K562 (cell line): ENCODE data around the gene TTBK2. TPM values are rescaled to one million over a fixed set of nuclear protein-coding genes. Genes with fewer than 3 reads are reported as not detected.

Source experiments
- ATAC-seq: fragments of 200-7000 bp; cut with Tn5 transposase; 3 replicates; pipeline ENCODE4 v1.9.1; 2020; ENCODE audit warnings: moderate library complexity
- BruUV-seq: library from RNA; stranded (reverse); fragments of 400-500 nt; replicated peaks from 2 replicates; lab custom pipeline; 2021; lab: Mats Ljungman, UMichigan
- CTCF ChIA-PET: fragments of 300-600 bp; formaldehyde crosslinking; extraction: SDS; loops from one replicate; lab custom pipeline; 2021; ENCODE audit warnings: low intra/inter-chr PET ratio; lab: Yijun Ruan, JAX
- POLR2A ChIA-PET: fragments of 300-600, 350-650 bp; sonication (Branson Sonifier 250); formaldehyde crosslinking; extraction: SDS; loops from one replicate; lab custom pipeline; 2021; ENCODE audit warnings: antibody characterized with exemption, inconsistent platforms; lab: Yijun Ruan, JAX
- DNase-seq, 4 experiments: peaks; one replicate each; pipeline versions ENCODE4 v3.0.0 to v3.0.0-alpha.2; 2011 to 2018; ENCODE audit warnings: low spot score in 3 of 4, mixed read lengths in 3 of 4; ENCODE audit errors: extremely low read depth in 1 of 4
- FAIRE-seq: peaks from 2 replicates; lab custom pipeline; 2011; peaks lifted over from hg19 to GRCh38; lab: Jason Lieb, UNC
- H2AFZ ChIP-seq: 2 replicates; pipeline ENCODE4 v1.6.0; 2011; ENCODE audit warnings: low read depth, low read length, control low read depth, inconsistent platforms
- H3K27ac ChIP-seq: fragments of 200-600 bp; 3 replicates; pipeline ENCODE4 v1.8.0; 2011; ENCODE audit warnings: low read depth, mild to moderate bottlenecking, control low read depth, inconsistent platforms, low read length, moderate library complexity, mixed read lengths; ENCODE audit errors: extremely low read depth
- H3K27me3 ChIP-seq, 2 experiments: fragments of 300-600 bp in 1 of 2; 2 replicates in 1 of 2; 3 replicates in 1 of 2; pipeline versions ENCODE4 v1.6.0 to v1.8.0; 2011; ENCODE audit warnings: inconsistent platforms in 2 of 2, low read length in 2 of 2, mild to moderate bottlenecking in 1 of 2, mixed read lengths in 1 of 2, moderate library complexity in 1 of 2; ENCODE audit not compliant: control insufficient read depth in 2 of 2, insufficient read depth in 2 of 2
- H3K36me3 ChIP-seq: fragments of 300-600 bp; 3 replicates; pipeline ENCODE4 v1.8.0; 2011; ENCODE audit warnings: mild to moderate bottlenecking, low read length, inconsistent platforms; ENCODE audit not compliant: control insufficient read depth, insufficient read depth
- H3K4me1 ChIP-seq, 2 experiments: fragments of 200-600 bp in 1 of 2; replicated peaks in 1 of 2; 2 replicates in 1 of 2; 3 replicates in 1 of 2; pipeline versions ENCODE4 v1.5.1 to v1.8.0; 2011; ENCODE audit warnings: inconsistent platforms in 2 of 2, low read length in 2 of 2, mild to moderate bottlenecking in 1 of 2, mixed read lengths in 1 of 2, moderate library complexity in 1 of 2; ENCODE audit not compliant: control insufficient read depth in 2 of 2, insufficient read depth in 2 of 2
- H3K4me2 ChIP-seq: 2 replicates; pipeline ENCODE4 v1.6.1; 2011; ENCODE audit warnings: low read length, control low read depth, inconsistent platforms, mixed read lengths; ENCODE audit not compliant: insufficient read depth
- H3K4me3 ChIP-seq: fragments of 200-600 bp; sonication (generic), shearing (Covaris generic); 2 replicates; pipeline ENCODE4 v1.5.1; 2016; ENCODE audit warnings: control low read depth, inconsistent platforms
- H3K79me2 ChIP-seq: fragments of 200-600 bp; 3 replicates; pipeline ENCODE4 v1.8.0; 2011; ENCODE audit warnings: low read length, inconsistent platforms; ENCODE audit not compliant: control insufficient read depth, insufficient read depth
- H3K9ac ChIP-seq, 2 experiments: 2 replicates each; pipeline versions ENCODE4 v1.6.0 to v1.6.1; 2011; ENCODE audit warnings: low read depth in 2 of 2, low read length in 2 of 2, control low read depth in 1 of 2, inconsistent platforms in 1 of 2, mild to moderate bottlenecking in 1 of 2, mixed read lengths in 1 of 2; ENCODE audit not compliant: insufficient read depth in 1 of 2
- H3K9me1 ChIP-seq: one replicate; pipeline ENCODE4 v1.6.0; 2011; ENCODE audit warnings: inconsistent platforms, mild to moderate bottlenecking, low read length, moderate library complexity; ENCODE audit not compliant: control insufficient read depth, insufficient read depth
- H3K9me3 ChIP-seq: replicated peaks from 2 replicates; pipeline ENCODE4 v1.5.1; 2011; ENCODE audit warnings: low read depth, low read length, inconsistent platforms; ENCODE audit not compliant: control insufficient read depth, insufficient read depth
- H4K20me1 ChIP-seq: replicated peaks from 2 replicates; pipeline ENCODE4 v1.6.1; 2011; ENCODE audit warnings: low read length, inconsistent platforms, mixed read lengths; ENCODE audit not compliant: control insufficient read depth, insufficient read depth
- BRCA1 ChIP-seq, 2 experiments: fragments of 450-650 bp in 1 of 2; sonication (generic) in 1 of 2; formaldehyde crosslinking in 1 of 2; IDR thresholded peaks; 2 replicates each; pipeline versions ENCODE4 v1.5.0 to v1.6.1; 2017 to 2020; ENCODE audit warnings: mild to moderate bottlenecking in 1 of 2, missing genetic modification reagents in 1 of 2
- EHMT2 ChIP-seq: fragments of 450-650 bp; IDR thresholded peaks from 2 replicates; pipeline ENCODE4 v1.6.1; 2018; ENCODE audit warnings: antibody characterized with exemption
- KDM2B ChIP-seq: fragments of 250-450 bp; sonication (Bioruptor Pico); IDR thresholded peaks from 2 replicates; pipeline ENCODE4 v1.8.0; 2021; ENCODE audit warnings: mild to moderate bottlenecking, moderate library complexity
- NFYB ChIP-seq: IDR thresholded peaks from 2 replicates; pipeline ENCODE4 v1.6.1; 2011; ENCODE audit warnings: mild to moderate bottlenecking, moderate library complexity; ENCODE audit not compliant: insufficient read length; ENCODE audit errors: extremely low read depth
- SMAD2 ChIP-seq: fragments of 150-350 bp; IDR thresholded peaks from 2 replicates; pipeline ENCODE4 v1.6.1; 2014; ENCODE audit warnings: low read depth, mild to moderate bottlenecking, low read length
- SP2 ChIP-seq: IDR thresholded peaks from 2 replicates; pipeline ENCODE4 v1.6.1; 2011; ENCODE audit warnings: mild to moderate bottlenecking, low read depth, low read length, moderate library complexity; ENCODE audit not compliant: poor library complexity, severe bottlenecking; ENCODE audit errors: extremely low read depth
- USF1 ChIP-seq: sonication (generic); formaldehyde crosslinking; IDR thresholded peaks from 2 replicates; pipeline ENCODE4 v1.9.0; 2022; ENCODE audit warnings: mild to moderate bottlenecking, missing genetic modification reagents
- XRCC5 ChIP-seq: fragments of 200-400 bp; formaldehyde crosslinking; IDR thresholded peaks from 2 replicates; pipeline ENCODE4 v1.6.1; 2017; ENCODE audit warnings: low read depth, mild to moderate bottlenecking, low read length
- ZBTB12 ChIP-seq: fragments of 250-450 bp; sonication (Bioruptor Pico); IDR thresholded peaks from 2 replicates; pipeline ENCODE4 v1.4.0; 2020
- ZBTB26 ChIP-seq: fragments of 450-650 bp; formaldehyde crosslinking; IDR thresholded peaks from 2 replicates; pipeline ENCODE4 v1.4.0; 2022; ENCODE audit warnings: missing genetic modification characterization
- ZNF12 ChIP-seq: sonication (generic); formaldehyde crosslinking; IDR thresholded peaks from 2 replicates; pipeline ENCODE4 v1.4.0; 2020; ENCODE audit warnings: mild to moderate bottlenecking, missing genetic modification reagents
- ZNF280A ChIP-seq: fragments of 450-650 bp; IDR thresholded peaks from 2 replicates; pipeline ENCODE4 v1.6.1; 2018; ENCODE audit warnings: mild to moderate bottlenecking, low read depth; ENCODE audit not compliant: partially characterized antibody
- ZNF766 ChIP-seq: fragments of 200-800 bp; sonication (Bioruptor generic); conservative IDR thresholded peaks from 2 replicates; pipeline ENCODE4 v1.6.1; 2016; ENCODE audit warnings: missing genetic modification characterization, missing compliant biosample characterization
- WGBS: fragments of 100-300 bp; shearing (Covaris generic); methylation state at CpG from one replicate; pipeline ENCODE4 v1.1.6; 2016; ENCODE audit warnings: low coverage, mixed read lengths; ENCODE audit not compliant: insufficient coverage; ENCODE audit errors: missing lambda C conversion rate; 5-methylcytosine and 5-hydroxymethylcytosine counted together
- in situ Hi-C: fragments of 300-500 bp; cut with MboI; formaldehyde crosslinking; loops from 4 replicates; pipeline ENCODE4 v1.15.0; 2018; ENCODE audit warnings: inconsistent platforms, mixed read lengths
- intact Hi-C: fragments of 100-400 bp; cut with micrococcal nuclease; formaldehyde crosslinking; loops from 2 replicates; pipeline ENCODE4 v1.14.2; 2022
- polyA plus RNA-seq, 8 experiments: library from polyadenylated mRNA; depleted of rRNA in 4 of 8; stranded (reverse) in 5 of 8; unstranded in 3 of 8; fragments of >200 nt; fragmentation: Nextera tagmentation in 2 of 8; fragmentation: Illumina TruSeq in 1 of 8; extraction: Ambion mirVana in 2 of 8; extraction: Trizol in 1 of 8; gene quantifications; 2 replicates each; pipeline versions ENCODE4 v1.2.1 to v1.2.3, GENCODE V29; 2011 to 2014; ENCODE audit warnings: inconsistent platforms in 1 of 8, missing spikeins in 1 of 8
- total RNA-seq, 7 experiments: library from RNA; depleted of rRNA in 6 of 7; stranded (reverse); fragments of >200 nt in 6 of 7; fragmentation: Illumina TruSeq in 2 of 7; extraction: Trizol in 2 of 7; gene quantifications; 2 replicates each; pipeline versions ENCODE4 v1.2.1 to v1.2.3, GENCODE V29; 2011 to 2021; ENCODE audit warnings: low replicate concordance in 1 of 7

The TTBK2 gene
- total and polyA plus RNA-seq, 9 of the 15 experiments (the other 6 are each of a cell fraction or from before 2014, with no cell fraction given) = 0.89 to 8.0 (median 4.8) TPM

- TF ChIP-seq ZBTB12 (no peak), ZNF766 (CRISPR knock-in tag) (no peak), ZNF280A (peak; percentile 70), BRCA1 (IDR thresholded peaks at IDR 0.05) (no peak), BRCA1 (CRISPR knock-in tag; IDR thresholded peaks at IDR 0.05) (no peak), XRCC5 (no peak), NFYB (no peak), SMAD2 (no peak), KDM2B (CRISPR knock-in tag) (no peak)
These were observed 170.3 kb downstream of the TTBK2 start (continued) for GRCh38 chr15:42750306-42750705.

- ChIA-PET POLR2A (no interaction called here), CTCF (no interaction called here)
- Histone ChIP-seq H4K20me1 (no peaks in the 10 kb centered on the region), H2AFZ (no peak overlapping the region), H3K9ac (no peak overlapping the region), H3K9me3 (no peaks in the 10 kb centered on the region), H3K27me3 (no peaks in the 10 kb centered on the region), H3K4me2 (no peak overlapping the region), H3K4me1 (no peaks in the 10 kb centered on the region), H3K4me3 (no peak overlapping the region), H3K9me1 (no peaks in the 10 kb centered on the region), H3K36me3 (peaks cover 22% of the 10 kb centered on the region; the same call in 2 of the 3 replicates), H3K79me2 (no peaks in the 10 kb centered on the region), H3K27ac (no peak overlapping the region)
- in situ Hi-C loops = no loop called here
- intact Hi-C loops = no loop called here
- DNase-seq = no peak
- no peak for TF ChIP-seq ZNF12 (CRISPR knock-in tag)
- TF ChIP-seq ZBTB26 = no peak
- TF ChIP-seq SP2 = no peak
- TF ChIP-seq USF1 = no peak
- TF ChIP-seq EHMT2 = no peak
- no TSS peak for BruUV-seq
- ATAC-seq = no peak
- FAIRE-seq = no peak
- WGBS = 73% methylated on average over 1 of the region's 1 CpG
These were observed 171.3 kb downstream of the TTBK2 start for GRCh38 chr15:42749266-42749665.
